HepG2 (cell line): ENCODE measurements around the gene UQCC5. TPM values are rescaled to one million over a fixed set of nuclear protein-coding genes. Genes with fewer than 3 reads are reported as not detected.

Experiments
- ATAC-seq: fragments of 200-7000 bp; cut with Tn5 transposase; 3 replicates; pipeline ENCODE4 v1.9.1; 2020; ENCODE audit warnings: mild to moderate bottlenecking, moderate library complexity
- BruUV-seq: library from RNA; stranded (reverse); fragments of 400-500 nt; replicated peaks from 2 replicates; lab custom pipeline; 2021; lab: Mats Ljungman, UMichigan
- CTCF ChIA-PET: fragments of 300-600 bp; formaldehyde crosslinking; extraction: SDS; loops from one replicate; lab custom pipeline; 2021; ENCODE audit warnings: low total read pairs, inconsistent platforms, low intra/inter-chr PET ratio; lab: Yijun Ruan, JAX
- POLR2A ChIA-PET: fragments of 350-600 bp; sonication (Branson Sonifier 250); formaldehyde crosslinking; loops from one replicate; lab custom pipeline; 2020; ENCODE audit warnings: antibody characterized with exemption, inconsistent platforms; lab: Yijun Ruan, JAX
- DNase-seq: peaks from one replicate; pipeline ENCODE4 v3.0.0-alpha.2; 2015; ENCODE audit warnings: low spot score
- FAIRE-seq: peaks from 3 replicates; lab custom pipeline; 2011; peaks lifted over from hg19 to GRCh38; lab: Jason Lieb, UNC
- H2AFZ ChIP-seq: one replicate; pipeline ENCODE4 v1.6.1; 2011; ENCODE audit warnings: low read length, inconsistent platforms
- H3K27ac ChIP-seq: fragments of 300-600 bp; 3 replicates; pipeline ENCODE4 v1.8.0; 2011; ENCODE audit warnings: mixed run types, mild to moderate bottlenecking, mixed read lengths, low read length, inconsistent platforms; ENCODE audit not compliant: insufficient read depth; ENCODE audit errors: extremely low read length
- H3K27me3 ChIP-seq, 2 experiments: fragments of 200-600 bp in 1 of 2; 2 replicates in 1 of 2; 3 replicates in 1 of 2; pipeline versions ENCODE4 v1.6.0 to v1.8.0; 2011; ENCODE audit warnings: low read length in 2 of 2, mild to moderate bottlenecking in 2 of 2, moderate library complexity in 2 of 2, inconsistent platforms in 1 of 2; ENCODE audit not compliant: insufficient read depth in 2 of 2, control insufficient read depth in 1 of 2
- H3K36me3 ChIP-seq, 2 experiments: fragments of 200-600 bp in 1 of 2; replicated peaks in 1 of 2; 2 replicates in 1 of 2; 3 replicates in 1 of 2; pipeline versions ENCODE4 v1.5.1 to v1.8.0; 2011; ENCODE audit warnings: low read length in 2 of 2, inconsistent platforms in 1 of 2; ENCODE audit not compliant: insufficient read depth in 2 of 2, control insufficient read depth in 1 of 2
- H3K4me1 ChIP-seq: 2 replicates; pipeline ENCODE4 v1.5.1; 2012; ENCODE audit warnings: low read length, inconsistent platforms; ENCODE audit not compliant: insufficient read depth
- H3K4me2 ChIP-seq: 2 replicates; pipeline ENCODE4 v1.6.0; 2011; ENCODE audit warnings: low read depth, low read length, inconsistent platforms
- H3K4me3 ChIP-seq, 3 experiments: fragments of 200-600 bp in 1 of 3; sonication (generic), shearing (Covaris generic) in 1 of 3; replicated peaks in 1 of 3; 2 replicates each; pipeline ENCODE4 v1.5.1; 2011 to 2016; ENCODE audit warnings: low read length in 3 of 3, inconsistent platforms in 2 of 3, low read depth in 2 of 3, mild to moderate bottlenecking in 2 of 3, control low read depth in 1 of 3, mixed read lengths in 1 of 3; ENCODE audit not compliant: insufficient read depth in 1 of 3
- H3K79me2 ChIP-seq: one replicate; pipeline ENCODE4 v1.6.1; 2011; ENCODE audit warnings: low read length, inconsistent platforms; ENCODE audit not compliant: insufficient read depth
- H3K9ac ChIP-seq: 2 replicates; pipeline ENCODE4 v1.6.0; 2011; ENCODE audit warnings: mild to moderate bottlenecking, low read depth, low read length, inconsistent platforms; ENCODE audit not compliant: insufficient read depth
- H3K9me3 ChIP-seq: 2 replicates; pipeline ENCODE4 v1.5.1; 2012; ENCODE audit warnings: mild to moderate bottlenecking, low read length
- H4K20me1 ChIP-seq: 2 replicates; pipeline ENCODE4 v1.6.0; 2011; ENCODE audit warnings: inconsistent platforms, mild to moderate bottlenecking, low read length, moderate library complexity; ENCODE audit not compliant: insufficient read depth
- AGO2 ChIP-seq: fragments of 200-400 bp; formaldehyde crosslinking; optimal IDR thresholded peaks from 2 replicates; pipeline ENCODE3; 2017; ENCODE audit warnings: mild to moderate bottlenecking, low read depth, low read length, moderate library complexity
- ARNT2 ChIP-seq: sonication (generic); formaldehyde crosslinking; IDR thresholded peaks from 2 replicates; pipeline ENCODE4 v1.8.0; 2022; ENCODE audit warnings: mild to moderate bottlenecking, low read depth, missing genetic modification reagents, moderate library complexity
- CEBPB ChIP-seq: IDR thresholded peaks from 2 replicates; pipeline ENCODE4 v1.6.1; 2011; ENCODE audit warnings: low read depth, low read length, improper control_type of control experiment, borderline replicate concordance
- FOXJ3 ChIP-seq: sonication (generic); formaldehyde crosslinking; IDR thresholded peaks from 2 replicates; pipeline ENCODE4 v1.4.0; 2020; ENCODE audit warnings: missing genetic modification reagents, mild to moderate bottlenecking, borderline replicate concordance
- IRF9 ChIP-seq: sonication (generic); formaldehyde crosslinking; IDR thresholded peaks from 2 replicates; pipeline ENCODE4 v1.8.0; 2022; ENCODE audit warnings: missing genetic modification reagents, mild to moderate bottlenecking, borderline replicate concordance
- IRX3 ChIP-seq: sonication (generic); formaldehyde crosslinking; IDR thresholded peaks from 2 replicates; pipeline ENCODE4 v1.8.1; 2023; ENCODE audit warnings: mild to moderate bottlenecking, low read depth, missing genetic modification reagents, borderline replicate concordance
- ISX ChIP-seq: sonication (generic); formaldehyde crosslinking; conservative IDR thresholded peaks from 2 replicates; pipeline ENCODE4 v1.5.0; 2020; ENCODE audit warnings: missing genetic modification reagents
- MZF1 ChIP-seq: sonication (generic); formaldehyde crosslinking; IDR thresholded peaks from 2 replicates; pipeline ENCODE4 v1.8.1; 2023; ENCODE audit warnings: mild to moderate bottlenecking, missing genetic modification reagents, borderline replicate concordance
- PHB2 ChIP-seq: fragments of 450-650 bp; IDR thresholded peaks from 2 replicates; pipeline ENCODE4 v1.6.1; 2018; ENCODE audit not compliant: partially characterized antibody
- SP1 ChIP-seq, 2 experiments: fragments of 450-650 bp in 1 of 2; sonication (generic) in 1 of 2; formaldehyde crosslinking in 1 of 2; IDR thresholded peaks; 2 replicates each; pipeline versions ENCODE4 v1.4.0 to v1.6.1; 2016 to 2020; ENCODE audit warnings: missing genetic modification reagents in 1 of 2
- ZBTB38 ChIP-seq: sonication (generic); formaldehyde crosslinking; IDR thresholded peaks from 2 replicates; pipeline ENCODE4 v1.5.1; 2020; ENCODE audit warnings: mild to moderate bottlenecking, missing genetic modification reagents
- ZNF251 ChIP-seq: sonication (generic); formaldehyde crosslinking; IDR thresholded peaks from 2 replicates; pipeline ENCODE4 v1.9.0; 2021; ENCODE audit warnings: mild to moderate bottlenecking, missing genetic modification reagents
- ZNF598 ChIP-seq: sonication (generic); formaldehyde crosslinking; IDR thresholded peaks from 2 replicates; pipeline ENCODE4 v1.5.1; 2020; ENCODE audit warnings: mild to moderate bottlenecking, missing genetic modification reagents, borderline replicate concordance
- WGBS: methylation state at CpG from one replicate; pipeline ENCODE4 v1.1.6; 2017; ENCODE audit warnings: low lambda C conversion rate; 5-methylcytosine and 5-hydroxymethylcytosine counted together
- in situ Hi-C: cut with HindIII; loops from 2 replicates; pipeline ENCODE4 v1.10.0; 2017; ENCODE audit warnings: low pct_unique_long_range_greater_than_20kb; ENCODE audit not compliant: extremely low pct_ligation_motif_present
- intact Hi-C: fragments of 100-400 bp; cut with micrococcal nuclease; formaldehyde crosslinking; loops from one replicate; pipeline ENCODE4 v1.10.0; 2022; ENCODE audit not compliant: unreplicated experiment
- polyA plus RNA-seq, 8 experiments: library from polyadenylated mRNA; depleted of rRNA in 3 of 8; stranded (reverse) in 7 of 8; unstranded in 1 of 8; fragments of >200 nt; fragmentation: Illumina TruSeq in 4 of 8; extraction: Trizol in 4 of 8; gene quantifications; 2 replicates each; pipeline versions ENCODE4 v1.2.1 to v1.2.3, GENCODE V29; 2011 to 2016; ENCODE audit warnings: low read depth in 4 of 8, missing spikeins in 1 of 8, mixed read lengths in 1 of 8; ENCODE audit not compliant: insufficient read depth in 1 of 8
- total RNA-seq, 5 experiments: library from RNA; depleted of rRNA; stranded (reverse); fragments of >200 nt; fragmentation: Illumina TruSeq; extraction: Trizol; gene quantifications; 2 replicates each; pipeline ENCODE4 v1.2.3, GENCODE V29; 2016; ENCODE audit warnings: low read depth in 1 of 5

The UQCC5 gene
- total and polyA plus RNA-seq, 2 of the 13 experiments (the other 11 are each of a cell fraction or from before 2014, with no cell fraction given): 15.4 to 29.5 TPM

GRCh38 chr3:52487050-52487787 lies 49.2 kb upstream of the UQCC5 start:
- Histone ChIP-seq H2AFZ (no peak overlapping the region), H3K9me3 (no peaks in the 10 kb centered on the region), H4K20me1 (no peaks in the 10 kb centered on the region; the same call in 1 of the 2 replicates), H3K27me3 (no peaks in the 10 kb centered on the region), H3K4me3 (no peak overlapping the region), H3K27ac (no peak overlapping the region), H3K4me2 (no peak overlapping the region), H3K79me2 (no peaks in the 10 kb centered on the region), H3K4me1 (peaks cover 11% of the 10 kb centered on the region; the same call in 1 of the 2 replicates), H3K36me3 (peaks cover 15 to 45% of the 10 kb centered on the region in 2 experiments), H3K9ac (no peak overlapping the region)
- 95% methylated on average over 29 of the region's 31 CpGs for WGBS
- no peak for DNase-seq
- in situ Hi-C loops: no loop called here
- intact Hi-C loops: no loop called here
- TF ChIP-seq ZNF598 (CRISPR knock-in tag): no peak
- TF ChIP-seq ZBTB38 (CRISPR knock-in tag): 0 out of 2 replicates have a peak, but pooled peaks have one; percentile 26
- POLR2A ChIA-PET: no interaction called here
- CTCF ChIA-PET: no interaction called here
- BruUV-seq: no TSS peak
- ATAC-seq: no peak
- no peak for FAIRE-seq

GRCh38 chr3:52487788-52488691 lies 48.4 kb upstream of the UQCC5 start:
- ATAC-seq: no peak
- H4K20me1 ChIP-seq: no peaks in the 10 kb centered on the region; the same call in 1 of the 2 replicates
- intact Hi-C loops: no loop called here
- no peak overlapping the region for H3K4me2 ChIP-seq
- TF ChIP-seq SP1 (IDR thresholded peaks at IDR 0.05) (no peak), SP1 (CRISPR knock-in tag; IDR thresholded peaks at IDR 0.05) (no peak), IRF9 (CRISPR knock-in tag) (no peak), ZNF251 (CRISPR knock-in tag) (no peak), ZBTB38 (CRISPR knock-in tag) (0 out of 2 replicates have a peak, but pooled peaks have one; percentile 3), ISX (no peak), IRX3 (CRISPR knock-in tag) (no peak), ARNT2 (no peak), AGO2 (peak; percentile 50), MZF1 (CRISPR knock-in tag) (no peak), FOXJ3 (CRISPR knock-in tag) (no peak), CEBPB (no peak), PHB2 (no peak)
- TF ChIP-seq, all 625 proteins: peak for 2
- in situ Hi-C loops: no loop called here
- FAIRE-seq (no peak), DNase-seq (no peak)
- ChIA-PET CTCF (no interaction called here), POLR2A (no interaction called here)
- no TSS peak for BruUV-seq
- H3K27ac ChIP-seq: no peak overlapping the region
- H2AFZ ChIP-seq: no peak overlapping the region
- 98% methylated on average over 44 of the region's 59 CpGs for WGBS
- H3K4me3 ChIP-seq: no peak overlapping the region
- H3K36me3 ChIP-seq: peaks cover 18 to 41% of the 10 kb centered on the region in 2 experiments
- no peaks in the 10 kb centered on the region for H3K27me3 ChIP-seq
- no peaks in the 10 kb centered on the region for H3K79me2 ChIP-seq
- no peak overlapping the region for H3K9ac ChIP-seq
- no peaks in the 10 kb centered on the region for H3K9me3 ChIP-seq
- H3K4me1 ChIP-seq: peaks cover 11% of the 10 kb centered on the region; the same call in 1 of the 2 replicates
